GM12872 (cell line): ENCODE results near the gene C5orf47.

ENCODE experiments used
- TF ChIP-seq, protein P1 (sequence below): IDR thresholded peaks from 3 replicates; pipeline ENCODE4 v1.5.1; 2011; ENCODE audit warnings: low read depth, mild to moderate bottlenecking, low read length, moderate library complexity; ENCODE audit not compliant: insufficient read depth

The C5orf47 gene, protein sequence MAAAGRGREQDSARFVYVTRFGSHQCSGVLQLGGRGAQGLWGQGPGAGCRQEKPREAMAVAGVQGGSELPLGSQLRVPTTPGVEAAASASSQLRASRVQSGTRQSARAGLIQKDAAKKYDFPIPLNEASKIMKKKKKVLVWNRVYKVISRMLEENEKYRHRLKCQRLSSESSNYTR

DNA sequence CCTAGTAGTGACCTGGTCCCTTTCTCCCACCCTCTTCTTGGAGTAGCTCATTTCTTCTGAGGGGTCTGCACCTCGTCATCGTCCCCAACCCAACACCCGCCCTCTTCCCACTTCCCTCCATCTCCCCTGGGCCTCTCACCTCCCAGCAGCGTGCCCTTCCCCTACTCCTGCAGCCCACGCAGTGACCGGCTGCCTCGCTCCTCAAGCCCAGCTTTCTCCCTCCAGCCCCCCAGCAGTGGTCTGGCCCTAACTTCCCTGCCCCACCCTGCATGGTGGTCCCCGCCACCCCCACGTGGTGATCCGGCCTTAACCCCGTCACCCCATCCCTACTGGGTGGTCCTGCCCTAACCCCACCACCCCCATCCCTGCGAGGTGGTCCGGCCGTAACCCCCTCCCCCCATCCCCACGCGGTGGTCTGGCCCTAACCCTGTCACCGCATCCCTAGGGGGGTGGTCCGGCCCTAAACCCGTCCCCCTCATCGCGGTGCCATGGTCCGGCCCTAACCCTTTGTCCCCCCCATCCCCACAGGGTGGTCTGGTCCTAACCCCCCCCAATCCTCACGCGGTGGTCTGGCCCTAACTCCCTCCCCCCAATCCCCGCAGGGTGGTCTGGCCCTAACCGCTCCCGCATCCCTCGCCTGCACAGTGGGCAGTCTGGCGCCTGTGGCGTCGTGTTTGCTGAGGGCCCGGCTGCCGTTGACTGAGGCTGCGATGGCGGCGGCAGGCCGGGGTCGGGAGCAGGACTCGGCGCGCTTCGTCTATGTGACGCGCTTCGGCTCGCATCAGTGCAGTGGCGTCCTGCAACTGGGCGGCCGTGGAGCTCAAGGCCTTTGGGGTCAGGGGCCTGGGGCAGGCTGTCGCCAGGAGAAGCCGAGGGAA lies at the start of gene C5orf47:
TSS of gene C5orf47 (plus strand) at position 617 of the 878 bp plus-strand sequence. CDS start at position 711, 94 bp downstream.
- TF ChIP-seq, protein P1, sequence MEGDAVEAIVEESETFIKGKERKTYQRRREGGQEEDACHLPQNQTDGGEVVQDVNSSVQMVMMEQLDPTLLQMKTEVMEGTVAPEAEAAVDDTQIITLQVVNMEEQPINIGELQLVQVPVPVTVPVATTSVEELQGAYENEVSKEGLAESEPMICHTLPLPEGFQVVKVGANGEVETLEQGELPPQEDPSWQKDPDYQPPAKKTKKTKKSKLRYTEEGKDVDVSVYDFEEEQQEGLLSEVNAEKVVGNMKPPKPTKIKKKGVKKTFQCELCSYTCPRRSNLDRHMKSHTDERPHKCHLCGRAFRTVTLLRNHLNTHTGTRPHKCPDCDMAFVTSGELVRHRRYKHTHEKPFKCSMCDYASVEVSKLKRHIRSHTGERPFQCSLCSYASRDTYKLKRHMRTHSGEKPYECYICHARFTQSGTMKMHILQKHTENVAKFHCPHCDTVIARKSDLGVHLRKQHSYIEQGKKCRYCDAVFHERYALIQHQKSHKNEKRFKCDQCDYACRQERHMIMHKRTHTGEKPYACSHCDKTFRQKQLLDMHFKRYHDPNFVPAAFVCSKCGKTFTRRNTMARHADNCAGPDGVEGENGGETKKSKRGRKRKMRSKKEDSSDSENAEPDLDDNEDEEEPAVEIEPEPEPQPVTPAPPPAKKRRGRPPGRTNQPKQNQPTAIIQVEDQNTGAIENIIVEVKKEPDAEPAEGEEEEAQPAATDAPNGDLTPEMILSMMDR: no peak

DNA sequence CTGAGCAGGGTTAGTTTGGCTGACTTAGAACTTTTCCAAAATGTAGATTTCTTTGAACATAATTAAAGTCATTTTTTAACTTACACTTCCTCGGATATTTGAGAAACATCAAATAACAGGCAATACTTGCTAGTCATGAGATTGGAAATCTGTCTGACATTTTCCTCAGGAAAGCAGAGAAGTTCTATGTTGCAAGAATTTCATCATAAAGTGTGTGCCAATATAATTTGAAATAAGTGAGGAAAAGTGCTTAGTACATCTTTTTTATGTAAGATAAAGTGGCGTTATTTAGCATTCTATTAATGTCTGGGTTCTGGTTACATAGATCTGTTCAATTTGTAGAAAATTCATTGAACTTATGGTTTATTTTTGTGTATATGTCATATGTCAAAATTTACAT lies 48.7 kb upstream of the C5orf47 start:
- TF ChIP-seq, protein P1: no peak

DNA sequence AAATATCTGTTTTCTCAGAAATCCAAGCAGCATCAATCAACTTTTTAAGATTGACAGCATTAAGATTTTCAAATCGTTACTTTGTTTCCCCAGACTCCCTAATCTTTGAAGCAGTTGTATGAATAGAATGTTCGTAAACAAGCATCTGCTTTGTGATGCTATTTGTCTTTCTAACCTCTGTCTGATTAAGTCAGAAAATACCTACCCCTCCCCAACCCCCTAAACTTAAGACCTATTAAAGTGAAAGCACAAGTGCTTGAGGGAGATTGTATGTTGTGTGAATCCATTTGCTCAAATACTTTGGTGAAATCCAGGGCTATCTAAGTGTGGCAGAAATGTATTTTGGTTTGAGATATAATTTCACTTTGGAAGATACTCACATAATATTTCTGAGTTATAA lies 47.9 kb upstream of the C5orf47 start:
- TF ChIP-seq, protein P1: no peak

DNA sequence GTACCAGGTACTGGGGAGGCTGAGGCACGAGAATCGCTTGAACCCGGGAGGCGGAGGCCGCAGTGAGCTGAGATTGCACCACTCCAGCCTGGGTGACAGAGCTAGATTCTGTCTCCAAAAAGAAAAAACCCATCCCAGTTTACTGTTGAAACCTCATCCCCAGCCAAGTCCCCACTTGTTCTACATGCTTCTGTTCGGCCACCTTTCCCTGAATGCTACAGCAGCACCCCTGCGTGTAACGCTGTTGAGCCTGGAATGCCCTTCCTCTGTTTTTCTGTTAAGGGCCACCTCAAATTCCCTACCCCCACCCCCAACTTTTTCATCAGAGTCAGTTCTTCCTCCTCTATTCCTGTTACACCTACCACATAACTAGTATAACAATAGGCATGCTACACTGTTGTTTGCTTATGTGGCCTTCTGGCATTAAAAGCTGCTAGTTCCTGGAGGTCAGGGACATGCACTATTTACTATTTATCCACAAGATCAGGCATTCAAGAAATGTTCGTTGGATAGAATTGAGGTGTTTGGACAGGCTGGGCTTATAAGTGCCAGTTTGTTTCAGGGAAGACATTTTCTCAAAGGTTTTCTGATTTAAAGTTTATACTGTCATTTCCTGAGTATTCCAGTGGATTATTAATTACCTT lies 47.1 kb upstream of the C5orf47 start:
- TF ChIP-seq, protein P1: no peak

DNA sequence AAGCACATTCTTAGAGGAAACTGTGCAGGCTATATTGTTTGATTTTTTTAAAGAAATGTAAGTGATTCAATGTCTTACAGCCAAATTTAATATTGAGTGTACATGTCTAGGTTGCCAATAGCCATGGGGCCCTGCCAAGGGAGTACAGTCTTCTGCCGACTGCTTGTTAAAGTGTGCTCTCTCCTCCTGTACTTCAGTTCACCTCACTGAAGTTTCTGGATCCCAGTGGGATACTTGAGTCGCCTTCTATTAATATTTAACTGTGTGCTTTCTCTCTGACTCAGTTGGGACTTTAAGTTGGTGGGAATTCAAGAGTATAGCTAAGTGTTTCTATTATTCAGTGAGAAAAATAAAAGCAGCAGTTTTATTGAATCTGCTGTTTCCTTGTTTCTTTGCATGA lies 44.5 kb upstream of the C5orf47 start:
- TF ChIP-seq, protein P1: no peak

DNA sequence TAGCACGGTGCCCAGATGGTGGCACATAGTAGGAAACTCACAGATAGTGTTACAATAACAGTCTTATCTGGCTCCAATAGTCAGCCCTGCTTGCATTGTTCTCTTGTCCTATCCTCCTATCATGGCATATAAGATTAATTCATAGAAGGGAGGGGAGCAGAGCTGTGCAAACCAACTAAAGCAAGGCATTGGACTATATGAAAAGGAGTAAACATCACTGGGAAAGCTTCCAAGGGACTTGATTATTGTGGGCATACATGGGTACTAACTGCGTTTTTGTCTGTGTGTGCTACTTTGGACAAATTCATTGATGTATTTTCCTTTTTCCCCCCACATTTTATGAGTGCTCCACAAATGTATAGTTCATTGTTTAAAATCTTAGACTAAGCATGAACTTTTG lies 43.8 kb upstream of the C5orf47 start:
- TF ChIP-seq, protein P1: no peak

DNA sequence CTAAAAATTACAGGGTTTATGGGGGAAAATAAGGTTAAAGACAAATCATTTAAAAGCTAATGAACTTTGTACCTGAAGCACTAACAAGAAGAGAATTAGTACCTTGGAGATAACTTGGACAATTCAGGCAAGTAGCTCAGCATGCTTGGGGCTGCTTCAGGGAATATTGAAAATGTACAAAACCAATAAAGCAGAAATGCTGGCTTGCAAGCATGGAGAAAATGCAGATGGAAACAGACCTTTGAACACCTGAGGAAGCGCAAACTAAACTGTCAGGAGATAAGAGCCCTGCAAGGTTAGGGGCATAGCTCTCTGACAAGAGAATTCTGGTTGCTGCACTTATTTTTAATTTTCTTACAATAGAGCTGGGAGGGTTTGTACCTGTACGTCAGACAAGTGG lies 42.6 kb upstream of the C5orf47 start:
- TF ChIP-seq, protein P1: no peak
